ENCODE measurements around the gene GRID2.

- TF ChIP-seq EZH2phosphoT487 (IDR thresholded peaks at IDR 0.05): no peak
- TF ChIP-seq CTCF (IDR thresholded peaks at IDR 0.05): no peak
- TF ChIP-seq EZH2 (IDR thresholded peaks at IDR 0.05): no peak
Measured at GRCh38 chr4:92421920-92422319, 118.2 kb downstream of the GRID2 start.
